ENCODE measurements around the gene MAP3K20.

MAP3K20 gene

GRCh38 chr2:173107629-173108022, 32.0 kb downstream of the MAP3K20 start:
- TF ChIP-seq CTCF (IDR thresholded peaks at IDR 0.05; ENCODE audit: insufficient read depth, low read depth, low read length, missing control alignments), result no peak
- DNase-seq (ENCODE audit: low read depth), result no peak
- H3K4me3 ChIP-seq (ENCODE audit: low read length), result no peak overlapping the region

GRCh38 chr2:173109253-173110188, 33.9 kb downstream of the MAP3K20 start:
- TF ChIP-seq CTCF (IDR thresholded peaks at IDR 0.05; ENCODE audit: insufficient read depth, low read depth, low read length, missing control alignments), result no peak
- peak; percentile 41 for DNase-seq (ENCODE audit: low read depth)
- H3K4me3 ChIP-seq (ENCODE audit: low read length), result no peak overlapping the region

GRCh38 chr2:173117678-173118077, 42.0 kb downstream of the MAP3K20 start:
- no peak for DNase-seq (ENCODE audit: low read depth)
- TF ChIP-seq CTCF (IDR thresholded peaks at IDR 0.05; ENCODE audit: insufficient read depth, low read depth, low read length, missing control alignments), result no peak
- no peak overlapping the region for H3K4me3 ChIP-seq (ENCODE audit: low read length)

GRCh38 chr2:173118395-173118794, 42.7 kb downstream of the MAP3K20 start:
- DNase-seq (ENCODE audit: low read depth), result peak; percentile 41
- no peak for TF ChIP-seq CTCF (IDR thresholded peaks at IDR 0.05; ENCODE audit: insufficient read depth, low read depth, low read length, missing control alignments)
- no peak overlapping the region for H3K4me3 ChIP-seq (ENCODE audit: low read length)

- no peak for TF ChIP-seq CTCF (IDR thresholded peaks at IDR 0.05; ENCODE audit: insufficient read depth, low read depth, low read length, missing control alignments)
- H3K4me3 ChIP-seq (ENCODE audit: low read length), result no peak overlapping the region
- DNase-seq (ENCODE audit: low read depth), result no peak
Measured at GRCh38 chr2:173119069-173119807, 43.6 kb downstream of the MAP3K20 start.

GRCh38 chr2:173119944-173120343, 44.3 kb downstream of the MAP3K20 start:
- peak; percentile 20 for DNase-seq (ENCODE audit: low read depth)
- no peak for TF ChIP-seq CTCF (IDR thresholded peaks at IDR 0.05; ENCODE audit: insufficient read depth, low read depth, low read length, missing control alignments)
- no peak overlapping the region for H3K4me3 ChIP-seq (ENCODE audit: low read length)

Measured in epithelial cell of esophagus (primary cell).